Breast epithelium (tissue), 3 donors: Measurements from ENCODE around the gene IRAK2.

ENCODE experiments used
- CTCF ChIP-seq, 3 donors: fragments of 450-650 bp; IDR thresholded peaks; one replicate each; pipeline ENCODE4 v1.5.1; 2016 to 2017; ENCODE audit warnings: antibody characterized with exemption in 3 of 3, mild to moderate bottlenecking in 3 of 3, moderate library complexity in 3 of 3
- POLR2A ChIP-seq: fragments of 450-650 bp; IDR thresholded peaks from one replicate; pipeline ENCODE4 v1.6.1; 2016; ENCODE audit warnings: antibody characterized with exemption, mild to moderate bottlenecking, moderate library complexity
- POLR2AphosphoS5 ChIP-seq, 3 donors: sonication (generic); formaldehyde crosslinking; IDR thresholded peaks; one replicate each; pipeline ENCODE4 v1.6.1; 2017; ENCODE audit warnings: antibody characterized with exemption in 3 of 3

GRCh38 chr3:10136426-10137005 is 28.2 kb upstream of the IRAK2 start:
- TF ChIP-seq CTCF (IDR thresholded peaks at IDR 0.05), result no peak
- TF ChIP-seq POLR2A, result no peak
- no peak for TF ChIP-seq POLR2AphosphoS5 (IDR thresholded peaks at IDR 0.05)
